GM12874 (cell line): Measurements from ENCODE around the gene BHMT.

Experiments
- CTCF ChIP-seq: IDR thresholded peaks from 2 replicates; pipeline ENCODE4 v1.5.1; 2011; ENCODE audit warnings: low read depth, mild to moderate bottlenecking, control low read depth, low read length, moderate library complexity; ENCODE audit not compliant: insufficient read depth

Gene BHMT

GRCh38 chr5:79157305-79157704, 45.7 kb downstream of the BHMT start:
- no peak for TF ChIP-seq CTCF

DNA sequence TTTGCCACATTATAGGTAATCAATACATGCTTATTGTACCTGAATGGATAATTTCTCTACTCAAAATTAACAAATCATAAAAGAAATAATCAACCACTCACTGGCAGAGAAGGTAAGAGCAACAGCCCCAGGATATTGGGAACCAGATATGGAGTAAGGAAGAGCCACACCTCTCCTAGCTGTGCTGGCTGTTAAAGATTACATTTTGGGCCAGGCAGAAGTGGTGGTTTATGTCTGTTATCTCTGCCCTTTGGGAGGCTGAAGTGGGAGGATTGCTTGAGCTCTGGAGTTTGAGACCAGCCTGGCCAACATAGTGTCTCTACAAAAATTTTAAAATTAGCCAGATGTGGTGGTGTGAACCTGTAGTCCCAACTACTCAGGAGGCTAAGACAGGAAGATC, 56.4 kb downstream of the BHMT start:
- no peak for TF ChIP-seq CTCF

GRCh38 chr5:79170661-79171060, 59.1 kb downstream of the BHMT start:
- no peak for TF ChIP-seq CTCF

- TF ChIP-seq CTCF: no peak
Measured at GRCh38 chr5:79171635-79172245, 60.1 kb downstream of the BHMT start.

DNA sequence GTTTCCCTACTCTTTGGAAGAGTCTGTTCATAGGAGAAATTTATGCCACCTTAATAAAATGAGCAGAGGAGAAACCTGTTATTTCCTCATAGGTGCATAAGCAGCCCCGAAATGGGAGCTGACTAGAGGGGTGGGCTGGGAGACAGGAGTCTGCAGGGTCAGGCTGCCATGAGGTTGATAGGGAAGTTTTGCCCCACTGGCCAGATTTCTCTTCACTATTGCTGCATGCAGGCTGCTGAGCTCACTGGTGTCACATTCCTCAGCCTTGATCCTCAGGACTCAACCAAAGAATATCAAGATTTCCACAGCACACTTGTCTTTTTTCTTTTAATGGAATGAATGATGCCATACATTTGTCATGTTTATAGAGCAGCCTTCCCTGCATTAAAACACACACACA, 60.7 kb downstream of the BHMT start:
- no peak for TF ChIP-seq CTCF

- no peak for TF ChIP-seq CTCF
Measured at GRCh38 chr5:79173626-79174025, 62.0 kb downstream of the BHMT start.

- no peak for TF ChIP-seq CTCF
Measured at GRCh38 chr5:79181419-79182022, 69.9 kb downstream of the BHMT start.
